Activated CD8-positive, alpha-beta memory T cell treated with anti-CD3 and anti-CD28 coated beads, Interleukin-2, amount 10 ng/mL, durations not matched to agents 7 days and 5 days (primary cell): ENCODE data around the gene SFRP2. TPM values are rescaled to one million over a fixed set of nuclear protein-coding genes. Genes with fewer than 3 reads are reported as not detected.

ENCODE experiments used
- ATAC-seq: fragments of 150-1000 bp; cut with Tn5 transposase; one replicate; pipeline ENCODE4 v1.10.0; 2021; ENCODE audit warnings: moderate library complexity
- CTCF ChIA-PET: fragments of 350-600 bp; sonication (Branson Sonifier 250); formaldehyde crosslinking; loops from one replicate; lab custom pipeline; 2021; ENCODE audit warnings: antibody characterized with exemption; lab: Charles Lee
- DNase-seq: peaks from one replicate; pipeline ENCODE4 v3.0.0-alpha.2; 2020
- H3K27ac Mint-ChIP-seq: one replicate; pipeline ENCODE4 v1.8.0; 2021; ENCODE audit warnings: mild to moderate bottlenecking, mixed read lengths
- H3K27me3 Mint-ChIP-seq: one replicate; pipeline ENCODE4 v1.8.0; 2021; ENCODE audit warnings: mixed read lengths
- H3K36me3 Mint-ChIP-seq: one replicate; pipeline ENCODE4 v1.8.0; 2021; ENCODE audit warnings: mild to moderate bottlenecking, mixed read lengths
- H3K4me1 Mint-ChIP-seq: one replicate; pipeline ENCODE4 v1.8.0; 2021; ENCODE audit warnings: mixed read lengths
- H3K4me3 Mint-ChIP-seq: one replicate; pipeline ENCODE4 v1.8.0; 2021; ENCODE audit warnings: mild to moderate bottlenecking, moderate library complexity, mixed read lengths
- H3K9me3 Mint-ChIP-seq: one replicate; pipeline ENCODE4 v1.8.0; 2022; ENCODE audit warnings: low read depth, mixed read lengths
- total RNA-seq, 2 experiments: library from RNA; stranded (reverse); gene quantifications; one replicate each; pipeline ENCODE4 v1.2.3, GENCODE V29; 2021

SFRP2 gene
- total RNA-seq, 2 experiments from 2014 or later, result not detected

- ATAC-seq, result no peak
- Mint-ChIP-seq H3K27ac (no peak overlapping the region), H3K4me1 (peaks cover 6% of the 10 kb centered on the region), H3K36me3 (no peaks in the 10 kb centered on the region), H3K27me3 (peaks cover 19% of the 10 kb centered on the region), H3K9me3 (no peaks in the 10 kb centered on the region), H3K4me3 (no peak overlapping the region)
- no peak for DNase-seq
- CTCF ChIA-PET, result no interaction called here
These were observed 21.3 kb upstream of the SFRP2 start for GRCh38 chr4:153809916-153810810.

GRCh38 chr4:153809307-153809706, 20.4 kb upstream of the SFRP2 start:
- ATAC-seq (peak; percentile 53), DNase-seq (no peak)
- CTCF ChIA-PET, result no interaction called here
- Mint-ChIP-seq H3K4me3 (no peak overlapping the region), H3K36me3 (no peaks in the 10 kb centered on the region), H3K27me3 (peaks cover 15% of the 10 kb centered on the region), H3K9me3 (no peaks in the 10 kb centered on the region), H3K27ac (no peak overlapping the region), H3K4me1 (peaks cover 6% of the 10 kb centered on the region)

- H3K36me3 Mint-ChIP-seq, result no peaks in the 10 kb centered on the region
- no peaks in the 10 kb centered on the region for H3K9me3 Mint-ChIP-seq
- ATAC-seq (no peak), DNase-seq (no peak)
- peaks cover 6% of the 10 kb centered on the region for H3K4me1 Mint-ChIP-seq
- no peak overlapping the region for H3K27ac Mint-ChIP-seq
- H3K4me3 Mint-ChIP-seq, result no peak overlapping the region
- H3K27me3 Mint-ChIP-seq, result peaks cover 15% of the 10 kb centered on the region
- CTCF ChIA-PET, result no interaction called here
These were observed 19.3 kb upstream of the SFRP2 start for GRCh38 chr4:153808175-153808574.

- no peaks in the 10 kb centered on the region for H3K9me3 Mint-ChIP-seq
- peaks cover 15% of the 10 kb centered on the region for H3K27me3 Mint-ChIP-seq
- no peak for DNase-seq
- no peak overlapping the region for H3K4me3 Mint-ChIP-seq
- CTCF ChIA-PET, result no interaction called here
- peaks cover 6% of the 10 kb centered on the region for H3K4me1 Mint-ChIP-seq
- ATAC-seq, result no peak
- no peaks in the 10 kb centered on the region for H3K36me3 Mint-ChIP-seq
- no peak overlapping the region for H3K27ac Mint-ChIP-seq
These were observed 17.2 kb upstream of the SFRP2 start for GRCh38 chr4:153806073-153806472.

- Mint-ChIP-seq H3K4me3 (no peak overlapping the region), H3K27ac (no peak overlapping the region), H3K4me1 (peaks cover 4% of the 10 kb centered on the region), H3K36me3 (no peaks in the 10 kb centered on the region), H3K27me3 (peaks cover 14% of the 10 kb centered on the region), H3K9me3 (no peaks in the 10 kb centered on the region)
- DNase-seq (no peak), ATAC-seq (no peak)
- CTCF ChIA-PET, result no interaction called here
These were observed 15.8 kb upstream of the SFRP2 start for GRCh38 chr4:153804722-153805121.

GRCh38 chr4:153799694-153800074, 10.8 kb upstream of the SFRP2 start:
- no peaks in the 10 kb centered on the region for H3K9me3 Mint-ChIP-seq
- peaks cover 48% of the 10 kb centered on the region for H3K27me3 Mint-ChIP-seq
- no peak for DNase-seq
- CTCF ChIA-PET, result no interaction called here
- no peak overlapping the region for H3K4me3 Mint-ChIP-seq
- no peak for ATAC-seq
- H3K4me1 Mint-ChIP-seq, result no peaks in the 10 kb centered on the region
- no peak overlapping the region for H3K27ac Mint-ChIP-seq
- H3K36me3 Mint-ChIP-seq, result no peaks in the 10 kb centered on the region

- peaks cover 54% of the 10 kb centered on the region for H3K27me3 Mint-ChIP-seq
- no peak for DNase-seq
These were observed 10.2 kb upstream of the SFRP2 start for GRCh38 chr4:153798901-153799693.

GRCh38 chr4:153798420-153798819, 9.5 kb upstream of the SFRP2 start:
- CTCF ChIA-PET, result no interaction called here
- H3K27me3 Mint-ChIP-seq, result peaks cover 61% of the 10 kb centered on the region
- no peaks in the 10 kb centered on the region for H3K9me3 Mint-ChIP-seq
- no peaks in the 10 kb centered on the region for H3K4me1 Mint-ChIP-seq
- no peak for ATAC-seq
- no peaks in the 10 kb centered on the region for H3K36me3 Mint-ChIP-seq
- no peak overlapping the region for H3K4me3 Mint-ChIP-seq
- H3K27ac Mint-ChIP-seq, result no peak overlapping the region
- DNase-seq, result no peak

More at GRCh38 chr4:153798901-153799693, 10.2 kb upstream of the SFRP2 start:
- Mint-ChIP-seq H3K36me3 (no peaks in the 10 kb centered on the region), H3K4me1 (no peaks in the 10 kb centered on the region), H3K27ac (no peak overlapping the region), H3K9me3 (no peaks in the 10 kb centered on the region), H3K4me3 (no peak overlapping the region)
- CTCF ChIA-PET, result no interaction called here
- no peak for ATAC-seq

GRCh38 chr4:153794006-153794405, 5.1 kb upstream of the SFRP2 start:
- Mint-ChIP-seq H3K9me3 (no peaks in the 10 kb centered on the region), H3K4me3 (no peak overlapping the region), H3K36me3 (no peaks in the 10 kb centered on the region), H3K27ac (no peak overlapping the region), H3K27me3 (peaks cover 94% of the 10 kb centered on the region), H3K4me1 (peaks cover 17% of the 10 kb centered on the region)
- DNase-seq (no peak), ATAC-seq (no peak)
- CTCF ChIA-PET, result no interaction called here

- no peak overlapping the region for H3K4me3 Mint-ChIP-seq
- ATAC-seq, result no peak
- H3K4me1 Mint-ChIP-seq, result peaks cover 25% of the 10 kb centered on the region
- DNase-seq, result no peak
- no peak overlapping the region for H3K27ac Mint-ChIP-seq
- CTCF ChIA-PET, result no interaction called here
- no peaks in the 10 kb centered on the region for H3K9me3 Mint-ChIP-seq
- peaks cover 94% of the 10 kb centered on the region for H3K27me3 Mint-ChIP-seq
- no peaks in the 10 kb centered on the region for H3K36me3 Mint-ChIP-seq
These were observed 3.9 kb upstream of the SFRP2 start for GRCh38 chr4:153792618-153793247.

GRCh38 chr4:153791746-153792617, 3.1 kb upstream of the SFRP2 start:
- ATAC-seq (no peak), DNase-seq (no peak)
- H3K4me3 Mint-ChIP-seq, result no peak overlapping the region
- H3K27me3 Mint-ChIP-seq, result peaks cover 95% of the 10 kb centered on the region
- H3K9me3 Mint-ChIP-seq, result no peaks in the 10 kb centered on the region
- no peaks in the 10 kb centered on the region for H3K36me3 Mint-ChIP-seq
- H3K27ac Mint-ChIP-seq, result no peak overlapping the region
- CTCF ChIA-PET, result no interaction called here
- H3K4me1 Mint-ChIP-seq, result peaks cover 25% of the 10 kb centered on the region

GRCh38 chr4:153790962-153791551, 2.2 kb upstream of the SFRP2 start:
- Mint-ChIP-seq H3K27ac (no peak overlapping the region), H3K4me3 (peak overlapping the region; percentile 22), H3K36me3 (no peaks in the 10 kb centered on the region), H3K27me3 (peaks cover 96% of the 10 kb centered on the region), H3K4me1 (peaks cover 25% of the 10 kb centered on the region), H3K9me3 (no peaks in the 10 kb centered on the region)
- DNase-seq (no peak), ATAC-seq (peak; percentile 45)
- CTCF ChIA-PET, result interaction anchor here (0.9 kb wide), 1 partner anchor 10 kb away, joined by 6 read pairs; no protein-coding TSS in a partner anchor
